Fibroblast of peridontal ligament (primary cell): Measurements from ENCODE around the gene SIDT2.
"Not testable (repeated sequence)": the region's sequence is repeated elsewhere in the genome, so short reads cannot be mapped to it uniquely, and the experiment has no call there.

Experiments
- DNase-seq: peaks from one replicate; pipeline ENCODE4 v3.0.0-alpha.2; 2010; ENCODE audit errors: extremely low read depth

The SIDT2 gene

DNA sequence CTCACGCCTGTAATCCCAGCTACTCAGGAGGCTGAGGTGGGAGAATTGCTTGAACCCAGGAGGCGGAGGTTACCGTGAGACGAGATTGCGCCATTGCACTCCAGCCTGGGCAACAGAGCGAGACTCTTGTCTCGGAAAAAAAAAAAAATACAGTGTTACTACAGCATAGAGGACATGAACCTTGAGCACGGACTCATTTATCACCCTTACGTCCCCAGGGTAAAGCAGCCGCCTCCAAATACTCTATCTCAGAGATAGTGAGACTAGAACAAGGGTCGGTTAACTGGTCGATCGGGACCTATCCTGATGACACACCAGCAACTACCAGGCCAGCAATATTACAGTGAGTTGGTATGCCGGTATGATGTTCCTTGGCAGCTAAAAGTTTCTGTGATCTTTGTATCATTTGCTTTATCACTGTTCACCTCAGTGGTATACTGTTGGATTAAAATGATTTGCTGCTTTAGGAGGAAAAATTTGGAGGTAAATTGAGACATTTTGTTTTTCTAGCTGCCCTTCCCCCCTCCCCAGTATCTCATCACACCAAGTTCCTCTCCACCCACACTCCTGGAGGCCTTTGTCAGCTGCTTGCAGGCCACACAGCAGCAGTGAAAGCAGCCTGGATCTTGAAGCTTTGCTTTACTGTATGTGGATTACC is 7.0 kb upstream of the SIDT2 start:
- DNase-seq: no peak

DNA sequence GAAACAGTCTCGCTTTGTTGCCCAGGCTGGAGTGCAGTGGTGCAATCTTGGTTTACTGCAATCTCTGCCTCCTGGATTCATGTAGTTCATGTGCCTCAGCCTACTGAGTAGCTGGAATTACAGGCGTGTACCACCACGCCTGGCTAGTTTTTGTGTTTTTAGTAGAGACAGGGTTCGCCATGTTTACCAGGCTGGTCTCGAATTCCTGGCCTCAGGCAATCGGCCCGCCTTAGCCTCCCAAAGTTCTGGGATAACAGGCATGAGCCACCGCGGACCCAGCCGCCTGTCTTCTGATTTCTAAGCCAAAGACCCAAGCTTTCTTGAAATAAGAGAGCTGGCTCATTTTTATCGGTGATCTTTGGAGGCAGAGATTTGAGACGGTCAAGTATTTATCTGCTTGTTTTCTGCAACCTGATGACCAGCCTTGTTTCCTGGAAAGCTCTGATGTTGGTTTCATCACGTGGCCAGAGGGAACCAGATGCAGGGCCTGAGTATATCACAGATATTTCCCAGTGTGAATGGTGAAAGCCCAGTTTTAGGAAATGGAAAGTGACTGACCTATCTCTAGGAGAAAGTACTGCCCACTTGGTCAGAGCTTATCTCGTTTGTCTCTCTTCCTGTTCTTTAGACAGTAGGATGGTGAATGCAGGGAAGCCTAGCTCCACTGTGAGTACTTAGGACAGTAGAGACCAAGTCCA is 5.7 kb upstream of the SIDT2 start:
- DNase-seq: peak; percentile 62

DNA sequence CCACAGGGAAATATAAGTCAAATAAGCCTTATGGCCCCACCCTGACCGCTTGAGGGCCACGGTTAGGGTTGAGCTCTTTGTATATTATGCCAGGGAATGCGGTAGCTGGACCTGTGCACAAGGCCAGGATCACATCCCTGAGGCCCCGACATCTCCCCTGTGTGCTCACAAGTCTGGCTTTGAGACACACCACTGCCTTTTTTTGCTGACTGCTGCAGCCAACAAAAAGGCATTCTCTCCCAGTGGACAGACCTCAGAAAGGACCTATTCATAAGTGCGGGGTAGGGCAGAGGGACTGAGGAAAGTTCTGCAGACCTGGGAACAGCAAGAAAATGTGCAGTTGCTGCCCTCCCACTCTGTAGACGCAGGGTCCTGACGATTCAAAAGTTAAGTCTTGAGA is 3.4 kb upstream of the SIDT2 start:
- DNase-seq: no peak

DNA sequence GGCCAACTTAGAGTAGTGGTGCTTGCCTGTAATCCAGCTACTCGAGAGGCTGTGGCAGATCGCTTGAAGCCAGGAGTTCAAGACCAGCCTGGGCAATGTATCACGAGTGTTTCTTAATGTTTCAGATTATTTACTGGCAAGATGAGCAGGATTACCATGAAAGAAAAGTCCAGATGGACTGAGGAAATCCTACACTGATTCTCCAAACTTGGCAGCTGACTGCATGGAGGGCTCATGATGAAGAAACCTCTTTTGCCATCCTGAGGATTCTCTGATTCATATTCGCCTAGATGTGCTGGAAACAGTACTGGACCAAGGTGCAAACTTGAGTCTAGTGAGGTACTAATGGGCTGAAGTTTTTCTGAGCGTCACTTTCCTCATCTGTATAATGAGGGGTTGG is 2.8 kb upstream of the SIDT2 start:
- DNase-seq: peak; percentile 55

DNA sequence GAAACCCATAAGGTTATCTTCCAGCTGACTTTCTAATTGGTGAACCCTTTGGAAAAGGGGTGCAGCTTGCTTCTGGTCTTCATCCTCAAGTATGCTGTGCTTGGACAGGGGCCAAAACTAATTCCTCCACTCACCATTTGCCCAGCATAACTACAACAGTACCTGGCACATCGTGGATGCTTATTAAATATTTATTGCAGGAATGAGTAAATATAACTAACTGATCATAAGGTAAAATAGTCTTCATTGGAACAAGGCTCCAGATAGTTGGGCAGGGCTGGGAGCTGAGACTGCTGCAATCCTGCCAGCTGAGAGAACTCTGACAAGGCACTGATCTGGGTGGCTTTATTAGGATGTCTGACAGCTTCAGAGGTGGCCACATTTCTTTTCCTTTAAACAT is 2.4 kb upstream of the SIDT2 start:
- DNase-seq: no peak

DNA sequence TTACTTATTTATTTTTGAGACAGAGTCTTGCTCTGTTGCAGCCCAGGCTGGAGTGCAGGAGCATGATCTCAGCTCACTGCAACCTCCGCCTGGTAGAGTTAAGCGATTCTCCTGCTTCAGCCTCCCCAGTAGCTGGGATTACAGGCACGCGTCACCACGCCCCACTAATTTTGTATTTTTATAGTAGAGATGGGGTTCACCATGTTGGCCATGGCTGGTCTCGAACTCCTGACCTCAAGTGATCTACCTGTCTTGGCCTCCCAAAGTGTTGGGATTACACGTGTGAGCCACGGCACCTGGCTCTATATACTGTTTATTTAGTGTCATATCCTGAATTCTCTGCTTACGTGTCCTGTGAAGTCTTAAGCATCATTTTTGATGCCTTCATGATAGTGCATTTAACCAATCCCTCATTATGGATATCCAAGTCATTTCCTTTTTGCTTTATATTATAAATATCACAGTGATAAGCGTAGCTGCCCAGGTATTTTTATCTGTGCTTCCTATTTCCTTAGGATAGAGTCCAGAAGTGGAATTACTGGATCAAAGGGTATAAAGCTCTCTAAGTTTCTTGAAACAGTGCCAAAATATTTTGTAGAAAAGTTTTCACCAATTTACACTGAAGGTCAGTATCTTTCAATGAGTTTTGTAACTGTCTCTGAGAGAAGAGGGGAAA is 871 bp upstream of the SIDT2 start:
- no peak for DNase-seq

DNA sequence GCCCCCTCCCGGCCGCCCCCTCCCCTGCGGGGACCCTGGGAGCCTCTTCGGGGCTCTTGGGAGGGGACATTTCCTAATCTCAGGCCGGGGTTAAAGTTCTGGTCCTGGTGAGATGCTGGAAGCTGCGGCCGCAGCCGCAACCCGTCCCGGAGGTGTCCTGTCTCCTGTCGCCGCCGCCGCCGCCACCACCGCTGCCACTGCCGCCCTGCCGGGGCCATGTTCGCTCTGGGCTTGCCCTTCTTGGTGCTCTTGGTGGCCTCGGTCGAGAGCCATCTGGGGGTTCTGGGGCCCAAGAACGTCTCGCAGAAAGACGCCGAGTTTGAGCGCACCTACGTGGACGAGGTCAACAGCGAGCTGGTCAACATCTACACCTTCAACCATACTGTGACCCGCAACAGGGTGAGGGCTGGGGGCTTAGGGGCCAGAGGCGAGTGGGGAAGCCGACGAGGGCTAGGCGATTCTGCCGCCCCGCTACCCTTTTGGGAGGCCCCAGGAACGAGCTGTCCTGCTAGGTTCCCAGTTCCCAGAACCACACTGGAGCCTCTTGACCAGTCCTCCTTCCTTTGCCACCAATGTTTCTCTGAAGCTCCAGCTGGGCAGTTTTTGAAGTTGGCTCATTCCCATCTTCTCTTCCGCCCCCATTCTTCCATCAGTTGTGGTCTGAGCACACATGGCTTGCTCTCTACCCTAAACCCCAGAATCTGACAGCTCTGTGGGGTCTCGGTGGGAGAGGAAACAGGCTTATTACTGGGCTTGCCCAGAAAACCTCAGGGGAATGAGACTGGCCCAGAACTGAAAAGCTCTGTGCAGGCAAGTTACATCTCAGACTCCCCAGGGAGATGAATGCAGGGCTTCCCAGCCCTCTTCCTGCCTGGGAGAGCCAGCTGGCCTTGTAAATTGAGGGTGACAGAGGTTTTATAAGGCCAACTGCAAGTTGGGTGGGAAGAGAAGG is 781 bp downstream of the SIDT2 start:
- DNase-seq: peak; percentile 57

DNA sequence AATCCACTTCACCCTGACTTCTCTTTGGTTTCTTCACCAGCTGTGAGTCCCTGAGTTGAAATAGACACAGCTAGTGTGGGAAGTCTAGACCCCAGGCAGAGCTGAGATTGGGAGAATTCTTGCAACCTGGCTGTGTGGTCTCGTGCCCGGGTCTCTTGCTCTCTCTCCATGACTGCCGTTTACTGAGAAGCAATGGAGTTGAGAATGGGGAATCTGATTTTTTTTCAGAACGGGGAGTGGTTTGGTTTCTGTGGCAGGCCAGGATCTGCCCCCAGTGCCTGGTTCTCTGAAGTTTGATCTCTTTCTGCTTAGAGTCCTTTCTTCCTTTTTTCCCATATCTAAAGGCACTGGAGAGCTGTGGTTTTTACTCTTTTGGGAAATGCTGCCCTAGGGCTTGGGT is 1.5 kb downstream of the SIDT2 start:
- peak; percentile 75 for DNase-seq

DNA sequence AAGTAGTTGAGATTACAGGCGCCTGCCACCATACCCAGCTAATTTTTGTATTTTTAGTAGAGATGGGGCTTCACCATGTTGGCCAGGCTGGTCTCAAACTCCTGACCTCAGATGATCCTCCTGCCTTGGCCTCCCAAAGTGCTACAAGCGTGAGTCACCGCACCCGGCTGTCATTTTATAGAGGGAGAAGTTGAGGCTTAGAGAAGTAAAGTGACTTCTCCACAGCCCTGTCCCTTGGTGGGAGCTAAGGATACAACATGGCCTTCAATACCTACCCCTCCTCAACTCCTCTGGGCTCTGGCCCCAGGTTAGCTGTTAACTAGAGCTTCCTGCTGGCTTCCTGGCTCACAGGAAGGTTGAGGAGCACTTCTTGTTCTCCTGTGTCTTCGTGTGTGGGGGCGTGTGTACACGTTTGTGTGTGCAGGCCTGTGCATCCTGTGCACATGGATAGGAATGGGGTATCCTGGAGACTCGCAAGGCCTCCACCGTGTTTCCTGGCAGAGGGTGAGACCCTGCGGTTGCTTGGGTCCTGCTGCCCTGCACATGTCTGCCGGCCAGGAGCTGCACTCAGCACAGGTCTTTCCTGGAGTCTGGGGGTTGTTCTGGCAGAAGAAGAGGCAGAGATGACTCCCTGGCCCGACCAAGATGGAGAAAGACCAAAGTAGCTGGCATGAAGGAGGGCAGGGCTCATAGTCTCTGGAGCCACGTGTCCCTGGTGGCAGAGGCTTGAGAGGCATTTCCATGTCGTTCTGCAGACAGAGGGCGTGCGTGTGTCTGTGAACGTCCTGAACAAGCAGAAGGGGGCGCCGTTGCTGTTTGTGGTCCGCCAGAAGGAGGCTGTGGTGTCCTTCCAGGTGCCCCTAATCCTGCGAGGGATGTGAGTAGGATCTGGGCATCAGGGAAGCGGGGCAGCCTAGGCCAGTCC is 2.4 kb downstream of the SIDT2 start:
- peak; percentile 69 for DNase-seq

DNA sequence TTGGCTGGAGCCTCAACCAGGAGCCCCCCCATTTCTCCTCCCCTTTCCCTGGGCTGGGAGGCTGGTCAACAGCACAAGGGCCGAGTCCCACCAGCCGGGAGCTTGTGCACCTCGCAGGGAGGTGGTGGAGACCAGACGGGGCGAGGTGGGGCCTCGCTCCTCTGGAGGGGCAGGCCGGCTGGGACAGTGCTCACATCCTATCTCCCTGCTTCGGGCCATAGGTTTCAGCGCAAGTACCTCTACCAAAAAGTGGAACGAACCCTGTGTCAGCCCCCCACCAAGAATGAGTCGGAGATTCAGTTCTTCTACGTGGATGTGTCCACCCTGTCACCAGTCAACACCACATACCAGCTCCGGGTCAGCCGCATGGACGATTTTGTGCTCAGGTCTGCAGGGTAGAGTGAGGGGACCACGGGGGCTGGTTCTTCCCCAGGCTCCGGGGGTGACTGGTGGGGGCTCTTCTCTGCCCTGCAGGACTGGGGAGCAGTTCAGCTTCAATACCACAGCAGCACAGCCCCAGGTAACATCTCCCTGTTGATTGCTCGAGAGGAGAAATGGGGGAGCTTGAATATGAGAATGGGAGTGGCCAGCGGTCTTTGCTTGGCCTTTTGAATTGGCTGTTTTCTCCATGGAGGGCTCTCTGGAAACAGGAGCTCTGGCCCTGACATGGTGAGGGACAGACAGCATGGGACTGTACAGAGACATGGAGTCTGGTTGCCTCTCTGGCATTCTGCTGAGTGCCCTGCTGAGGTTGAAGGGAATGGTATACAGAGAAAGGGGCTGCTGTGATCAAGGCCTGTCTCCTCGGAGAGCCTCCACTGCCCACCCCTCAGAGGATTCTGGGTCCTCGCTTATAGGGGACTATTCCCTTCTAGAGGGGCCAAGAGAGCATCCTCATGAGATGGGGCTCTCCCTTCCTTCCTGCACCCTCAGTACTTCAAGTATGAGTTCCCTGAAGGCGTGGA is 3.3 kb downstream of the SIDT2 start:
- no peak for DNase-seq

DNA sequence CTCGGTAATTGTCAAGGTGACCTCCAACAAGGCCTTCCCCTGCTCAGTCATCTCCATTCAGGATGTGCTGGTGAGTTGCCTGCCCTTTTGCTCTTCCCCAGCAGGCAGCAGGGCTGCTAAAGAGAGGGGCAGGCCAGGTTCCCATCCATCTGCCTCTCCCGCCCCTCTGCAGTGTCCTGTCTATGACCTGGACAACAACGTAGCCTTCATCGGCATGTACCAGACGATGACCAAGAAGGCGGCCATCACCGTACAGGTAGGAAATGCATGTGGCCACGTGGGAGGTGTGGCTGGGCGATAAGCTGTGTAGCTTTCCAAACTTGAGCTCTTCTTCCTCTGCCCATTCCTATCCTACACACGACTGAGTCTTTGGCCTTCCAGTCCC is 4.0 kb downstream of the SIDT2 start:
- no peak for DNase-seq

DNA sequence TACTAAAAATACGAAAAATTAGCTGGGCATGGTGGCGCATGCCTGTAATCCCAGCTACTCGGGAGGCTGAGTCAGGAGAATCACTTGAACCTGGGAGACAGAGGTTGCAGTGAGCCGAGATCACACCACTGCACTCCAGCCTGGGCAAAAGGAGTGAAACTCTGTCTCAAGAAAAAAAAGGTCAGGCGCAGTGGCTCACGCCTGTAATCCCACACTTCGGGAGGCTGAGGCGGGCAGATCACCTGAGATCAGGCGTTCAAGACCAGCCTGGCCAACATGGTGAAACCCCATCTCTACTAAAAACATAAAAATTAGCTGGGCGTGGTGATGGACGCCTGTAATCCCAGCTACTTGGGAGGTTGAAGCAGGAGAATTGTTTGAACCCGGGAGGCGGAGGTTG is 4.6 kb downstream of the SIDT2 start:
- DNase-seq: not testable (repeated sequence)

DNA sequence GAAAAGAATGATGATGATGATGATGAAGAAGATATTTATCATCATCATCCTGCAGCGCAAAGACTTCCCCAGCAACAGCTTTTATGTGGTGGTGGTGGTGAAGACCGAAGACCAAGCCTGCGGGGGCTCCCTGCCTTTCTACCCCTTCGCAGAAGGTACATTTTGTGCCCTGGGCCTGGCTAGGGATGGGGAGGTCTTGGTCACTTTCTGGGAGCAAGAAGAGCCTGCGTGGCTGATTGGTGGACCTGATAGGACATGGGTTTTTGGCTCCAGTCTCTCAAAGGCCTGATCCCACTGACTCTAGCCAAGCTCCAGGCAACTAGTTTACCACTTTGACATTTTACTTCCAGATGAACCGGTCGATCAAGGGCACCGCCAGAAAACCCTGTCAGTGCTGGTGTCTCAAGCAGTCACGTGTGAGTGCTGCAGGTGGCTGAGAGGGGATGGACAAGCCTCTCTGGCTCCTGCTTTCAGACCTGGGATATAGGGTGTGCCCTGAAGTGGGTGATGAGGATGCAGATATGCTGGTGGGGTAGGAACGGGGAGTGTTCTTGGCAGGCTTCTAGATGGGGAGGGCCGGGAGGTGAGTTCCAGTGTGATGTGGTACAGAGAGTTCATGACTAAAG is 5.3 kb downstream of the SIDT2 start:
- no peak for DNase-seq

DNA sequence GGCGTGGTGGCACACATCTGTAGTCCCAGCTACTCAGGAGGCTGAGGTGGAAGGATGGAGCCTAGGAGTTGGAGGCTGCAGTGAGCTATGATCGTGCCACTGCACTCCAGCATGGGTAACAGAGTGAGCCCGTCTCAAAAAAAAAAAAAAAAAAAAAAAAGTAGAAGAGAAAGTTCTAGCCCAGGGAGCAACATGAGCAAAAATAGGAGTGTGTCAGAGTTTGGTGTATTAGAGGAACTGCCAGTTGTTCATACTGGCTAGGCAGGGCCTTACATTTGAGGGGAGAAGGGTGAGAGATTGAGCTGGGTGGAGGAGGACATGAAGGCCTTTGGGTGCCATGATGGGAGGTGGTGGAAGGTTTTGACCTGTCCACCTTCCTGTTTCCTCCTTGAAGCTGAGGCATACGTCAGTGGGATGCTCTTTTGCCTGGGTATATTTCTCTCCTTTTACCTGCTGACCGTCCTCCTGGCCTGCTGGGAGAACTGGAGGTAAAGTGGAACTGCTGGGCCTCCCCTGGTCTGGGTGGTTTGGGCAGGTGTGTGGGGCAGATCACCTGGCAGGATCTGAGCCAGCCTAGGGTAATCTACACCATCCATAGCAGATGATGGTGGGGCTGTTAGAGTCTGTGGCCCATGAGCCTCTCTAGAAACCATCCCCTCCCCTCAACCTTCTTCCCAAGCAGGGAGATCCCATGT is 7.3 kb downstream of the SIDT2 start:
- DNase-seq: no peak

DNA sequence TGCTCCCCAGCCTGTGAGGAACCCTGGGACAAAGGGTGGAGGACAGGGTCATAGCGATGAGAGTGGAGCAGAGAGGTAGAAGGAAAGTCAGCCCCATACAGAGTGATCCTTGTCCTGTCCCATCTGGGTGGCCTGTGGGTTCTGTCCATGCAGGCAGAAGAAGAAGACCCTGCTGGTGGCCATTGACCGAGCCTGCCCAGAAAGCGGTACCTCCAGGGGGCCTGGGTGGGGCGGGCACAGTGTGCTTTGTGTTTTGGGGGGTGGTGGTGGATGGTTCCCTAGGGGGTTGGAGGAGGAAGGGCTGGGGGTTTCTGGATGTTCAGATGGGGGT is 7.9 kb downstream of the SIDT2 start:
- DNase-seq: no peak

DNA sequence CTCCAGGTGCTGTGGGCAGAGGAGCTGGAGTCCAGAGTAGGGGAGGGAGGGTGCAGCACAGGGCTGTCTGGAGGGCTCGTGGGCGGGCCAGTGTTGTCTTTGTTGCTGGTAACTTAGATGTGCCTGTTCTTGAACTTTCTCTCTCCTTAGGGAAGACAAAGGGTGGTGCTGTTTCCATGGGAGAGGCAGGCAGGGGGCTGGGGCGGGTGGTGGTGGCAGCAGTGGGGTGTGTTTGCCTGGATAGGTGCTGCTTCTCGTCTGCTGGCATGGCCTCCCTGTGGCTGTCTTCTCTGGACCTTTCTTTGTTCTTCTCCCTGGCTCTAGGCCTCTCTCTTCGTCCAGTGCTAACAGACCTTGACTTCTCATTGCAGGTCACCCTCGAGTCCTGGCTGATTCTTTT is 8.5 kb downstream of the SIDT2 start:
- no peak for DNase-seq

DNA sequence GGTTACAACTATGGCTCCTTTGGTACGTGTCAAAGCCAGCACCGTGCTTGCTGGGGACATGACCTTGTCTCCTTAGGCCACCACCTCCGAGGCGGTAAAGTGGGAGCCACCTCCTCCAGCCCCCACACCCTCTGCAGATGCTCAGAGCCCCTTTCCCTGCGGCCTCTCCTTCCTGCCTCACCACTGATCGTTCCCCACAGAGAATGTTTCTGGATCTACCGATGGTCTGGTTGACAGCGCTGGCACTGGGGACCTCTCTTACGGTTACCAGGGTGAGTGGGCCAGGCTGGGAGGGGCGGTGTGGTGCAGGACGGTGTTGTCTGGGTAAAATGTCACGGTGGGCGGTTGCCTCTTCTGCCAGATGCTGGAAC is 8.9 kb downstream of the SIDT2 start:
- no peak for DNase-seq

DNA sequence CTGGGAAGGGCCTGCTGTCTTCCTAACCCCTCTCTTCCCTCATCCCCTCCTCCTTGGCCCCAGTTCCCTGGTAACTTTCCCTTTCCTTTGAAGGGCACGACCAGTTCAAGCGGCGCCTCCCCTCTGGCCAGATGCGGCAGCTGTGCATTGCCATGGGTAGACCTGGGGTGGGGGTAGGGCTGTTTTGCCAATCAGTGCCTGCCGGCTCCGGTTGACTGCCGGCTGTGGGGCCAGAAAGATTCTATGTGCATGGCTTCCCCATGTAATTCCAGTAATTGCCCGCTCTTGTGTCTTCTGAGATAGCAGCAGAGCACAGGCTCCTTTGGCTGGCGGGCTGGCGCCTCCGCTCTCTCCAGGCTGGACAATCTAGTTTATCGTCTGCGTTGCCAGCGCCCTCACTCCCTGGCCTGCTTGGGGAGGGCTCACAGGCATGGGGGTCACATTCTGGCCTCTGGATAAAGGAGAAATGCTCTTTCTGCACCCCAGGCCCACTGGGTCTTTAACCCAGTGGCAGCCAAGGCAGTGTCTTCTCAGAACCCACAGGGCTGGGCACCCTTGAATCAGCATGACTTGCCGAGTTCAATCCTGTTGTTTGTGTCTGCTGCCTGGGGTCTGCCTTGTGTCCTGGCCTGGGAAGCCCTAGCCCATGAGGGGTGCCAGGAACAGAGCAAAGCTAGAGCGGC is 9.4 kb downstream of the SIDT2 start:
- no peak for DNase-seq
